Stimulated activated CD8-positive, alpha-beta memory T cell treated with anti-CD3 and anti-CD28 coated beads, Interleukin-12 subunit alpha, Interleukin-12 subunit beta, amount 100 ng/mL, for 24 hours (primary cell): ENCODE measurements around the gene VANGL2.

Source experiments
- DNase-seq: peaks from one replicate; pipeline ENCODE4 v3.0.0-alpha.2; 2020; ENCODE audit errors: extremely low read depth

Gene VANGL2

DNA sequence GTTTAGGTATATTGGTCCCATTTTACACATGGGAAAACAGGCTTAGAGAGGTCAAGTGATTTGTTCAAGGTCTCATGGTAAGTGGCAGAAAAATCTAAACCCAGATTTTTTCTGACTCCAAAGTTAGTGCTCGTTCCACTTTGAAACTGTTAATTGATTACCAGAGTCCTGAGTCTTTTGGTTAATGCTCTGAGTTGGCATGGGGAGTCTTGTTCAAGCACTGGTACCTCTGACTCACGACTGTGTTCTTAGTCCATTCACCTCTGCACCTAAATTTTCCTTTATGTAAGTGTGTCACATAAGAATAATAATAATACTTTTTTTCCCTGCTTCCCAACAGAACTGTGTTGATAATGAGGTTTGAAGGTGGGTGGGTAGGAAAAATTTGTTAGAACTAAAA is 59.3 kb downstream of the VANGL2 start:
- DNase-seq, result no peak

DNA sequence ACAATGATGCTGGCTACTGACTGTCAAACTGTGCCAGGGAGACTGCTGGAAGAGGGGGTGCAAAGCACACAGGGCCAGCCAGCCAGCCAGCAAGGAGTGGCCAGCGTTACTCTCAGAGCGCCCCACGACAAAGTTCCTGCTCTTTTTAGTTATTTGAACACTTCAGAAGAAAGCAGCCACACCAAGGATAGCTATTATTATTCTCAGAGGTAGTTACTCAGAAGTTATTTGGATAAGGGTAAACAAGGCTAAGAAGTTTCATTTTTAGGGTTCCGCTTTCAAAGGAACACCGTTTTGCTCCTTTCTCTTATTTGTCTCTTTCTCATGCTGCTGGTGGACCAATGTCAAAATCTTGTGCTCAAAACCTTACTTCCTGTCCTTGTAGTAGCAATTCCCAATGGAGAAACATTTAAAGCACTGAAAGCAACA is 59.9 kb downstream of the VANGL2 start:
- no peak for DNase-seq

DNA sequence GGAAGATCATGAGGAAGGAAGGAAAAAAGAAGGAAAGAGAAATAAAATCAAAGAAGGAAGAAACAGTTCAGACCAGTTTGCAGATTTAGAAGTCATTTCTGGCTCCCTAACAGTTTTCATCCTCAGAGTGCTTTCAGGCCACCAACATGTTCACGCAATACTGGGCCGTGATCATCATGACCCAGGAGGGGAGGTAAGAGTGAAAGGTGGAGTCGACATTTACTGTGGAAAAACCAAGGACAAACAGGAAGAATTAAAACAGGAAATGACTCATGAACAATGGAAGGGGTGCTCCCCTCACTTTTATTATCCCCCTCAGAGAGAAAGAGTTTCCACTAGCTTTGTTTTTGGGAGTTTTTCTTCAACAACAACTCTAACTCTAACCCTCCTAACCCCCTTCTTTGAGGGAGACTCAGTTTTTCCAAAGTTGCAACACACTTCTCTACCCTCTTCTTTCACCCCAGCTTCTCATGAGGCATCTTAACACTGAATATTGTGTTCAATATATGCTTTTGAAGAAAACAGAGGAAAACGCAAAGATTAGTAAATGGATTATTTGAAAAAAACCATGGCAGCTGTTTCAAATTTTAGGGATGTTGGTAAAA is 60.4 kb downstream of the VANGL2 start:
- no peak for DNase-seq

DNA sequence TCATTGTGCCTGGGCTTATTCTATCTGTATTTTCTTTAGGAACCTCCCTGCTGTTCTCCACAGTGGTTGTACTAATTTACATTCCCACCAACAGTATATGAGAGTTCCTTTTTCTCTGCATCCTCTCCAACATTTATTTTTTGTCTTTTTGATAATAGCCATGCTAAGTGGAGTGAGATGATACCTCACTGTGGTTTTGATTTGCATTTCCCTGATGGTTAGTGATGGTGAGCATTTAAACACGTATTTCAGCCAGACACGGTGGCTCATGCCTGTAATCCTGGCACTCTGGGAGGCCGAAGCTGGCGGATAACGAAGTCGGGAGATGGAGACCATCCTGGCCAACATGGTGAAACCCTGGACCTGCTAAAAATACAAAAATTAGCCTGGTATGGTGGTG is 64.8 kb downstream of the VANGL2 start:
- no peak for DNase-seq

DNA sequence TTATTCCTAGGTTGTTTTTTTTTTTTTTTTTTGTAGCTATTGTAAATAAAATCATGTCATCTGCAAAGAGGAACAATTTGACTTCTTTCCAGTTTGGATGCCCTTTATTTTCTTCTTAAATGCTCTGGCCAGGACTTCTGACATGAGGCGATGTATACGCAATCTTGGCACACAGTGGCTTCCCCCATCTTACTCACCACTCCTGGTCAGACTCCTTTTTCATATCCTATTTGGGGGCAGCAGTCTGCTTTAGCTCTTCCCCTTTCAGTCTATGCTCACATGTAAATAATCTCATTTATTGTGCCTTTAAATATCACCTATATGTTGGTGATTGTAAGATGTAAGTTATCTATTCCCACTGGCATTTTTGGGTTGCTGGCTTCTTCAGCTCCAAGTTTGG is 66.6 kb downstream of the VANGL2 start:
- DNase-seq, result no peak

- DNase-seq, result no peak
Measured at GRCh38 chr1:160467576-160467975, 67.2 kb downstream of the VANGL2 start.

- DNase-seq, result no peak
Measured at GRCh38 chr1:160471253-160471652, 70.9 kb downstream of the VANGL2 start.

DNA sequence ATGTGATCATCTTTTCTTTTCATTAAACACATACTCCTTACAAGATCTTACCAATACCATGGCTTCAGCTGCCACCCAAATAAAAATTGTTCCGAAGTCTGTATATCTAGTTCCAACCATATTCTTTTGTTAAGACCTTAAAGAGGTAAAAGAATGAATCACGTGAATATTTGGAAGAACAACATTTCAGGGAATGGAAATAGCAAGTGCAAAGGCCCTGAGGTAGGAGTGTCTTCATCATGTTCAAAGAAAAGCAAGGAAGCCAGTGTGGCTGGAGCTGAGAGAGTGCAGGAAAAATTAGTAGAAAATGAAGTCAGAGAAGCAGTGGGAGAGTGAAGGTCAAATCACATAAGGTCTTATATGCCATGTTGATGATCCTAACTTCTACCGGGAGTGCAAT is 71.7 kb downstream of the VANGL2 start:
- no peak for DNase-seq

- no peak for DNase-seq
Measured at GRCh38 chr1:160474392-160475242, 74.3 kb downstream of the VANGL2 start.
